Ishikawa (cell line): Measurements from ENCODE around the gene DEK.

ENCODE experiments used
- CEBPB ChIP-seq: IDR thresholded peaks from 2 replicates; pipeline ENCODE4 v1.6.1; 2012
- CREB1 ChIP-seq: IDR thresholded peaks from 2 replicates; pipeline ENCODE4 v1.6.1; 2012; ENCODE audit warnings: low read depth
- EGR1 ChIP-seq: IDR thresholded peaks from 2 replicates; pipeline ENCODE4 v1.6.1; 2012
- EP300 ChIP-seq: IDR thresholded peaks from 2 replicates; pipeline ENCODE4 v1.6.1; 2012; ENCODE audit warnings: borderline replicate concordance
- FOXM1 ChIP-seq: IDR thresholded peaks from 2 replicates; pipeline ENCODE4 v1.6.1; 2012; ENCODE audit warnings: low read depth, borderline replicate concordance
- MAX ChIP-seq: IDR thresholded peaks from 2 replicates; pipeline ENCODE4 v1.6.1; 2012
- NFIC ChIP-seq: IDR thresholded peaks from 2 replicates; pipeline ENCODE4 v1.6.1; 2012
- RAD21 ChIP-seq: IDR thresholded peaks from 2 replicates; pipeline ENCODE4 v1.6.1; 2012; ENCODE audit warnings: low read depth
- REST ChIP-seq: IDR thresholded peaks from 2 replicates; pipeline ENCODE4 v1.6.1; 2012; ENCODE audit warnings: low read depth, mild to moderate bottlenecking
- TAF1 ChIP-seq: IDR thresholded peaks from 2 replicates; pipeline ENCODE4 v1.6.1; 2012; ENCODE audit warnings: low read depth, mild to moderate bottlenecking
- TCF12 ChIP-seq: IDR thresholded peaks from 2 replicates; pipeline ENCODE4 v1.6.1; 2012; ENCODE audit warnings: low read depth
- TEAD4 ChIP-seq: IDR thresholded peaks from 2 replicates; pipeline ENCODE4 v1.6.1; 2012
- USF1 ChIP-seq: IDR thresholded peaks from 2 replicates; pipeline ENCODE4 v1.6.1; 2012
- YY1 ChIP-seq: IDR thresholded peaks from 2 replicates; pipeline ENCODE4 v1.6.1; 2012; ENCODE audit warnings: low read depth
- ZBTB7A ChIP-seq: IDR thresholded peaks from 2 replicates; pipeline ENCODE4 v1.6.1; 2012; ENCODE audit warnings: low read depth

Gene DEK

GRCh38 chr6:18183766-18184165, 80.6 kb downstream of the DEK start:
- no peak for TF ChIP-seq TEAD4
- TF ChIP-seq EP300, result no peak
- no peak for TF ChIP-seq NFIC
- no peak for TF ChIP-seq TAF1
- TF ChIP-seq YY1, result no peak

- TF ChIP-seq TAF1, result no peak
- TF ChIP-seq YY1, result no peak
- TF ChIP-seq REST, result no peak
- TF ChIP-seq FOXM1, result no peak
- TF ChIP-seq USF1, result no peak
- TF ChIP-seq CREB1, result no peak
- no peak for TF ChIP-seq RAD21
- no peak for TF ChIP-seq EGR1
- TF ChIP-seq NFIC, result no peak
- TF ChIP-seq CEBPB, result no peak
- no peak for TF ChIP-seq EP300
- no peak for TF ChIP-seq ZBTB7A
- no peak for TF ChIP-seq TCF12
- TF ChIP-seq MAX, result no peak
- no peak for TF ChIP-seq TEAD4
Measured at GRCh38 chr6:18182568-18182967, 81.8 kb downstream of the DEK start.

- TF ChIP-seq CEBPB, result no peak
- TF ChIP-seq EGR1, result no peak
- no peak for TF ChIP-seq MAX
- TF ChIP-seq YY1, result no peak
- no peak for TF ChIP-seq FOXM1
- TF ChIP-seq CREB1, result no peak
- no peak for TF ChIP-seq REST
- TF ChIP-seq EP300, result no peak
Measured at GRCh38 chr6:18179770-18180356, 84.5 kb downstream of the DEK start.

GRCh38 chr6:18178960-18179615, 85.2 kb downstream of the DEK start:
- TF ChIP-seq MAX, result no peak
- no peak for TF ChIP-seq YY1
- no peak for TF ChIP-seq CEBPB
- TF ChIP-seq REST, result no peak

GRCh38 chr6:18177286-18177965, 86.9 kb downstream of the DEK start:
- TF ChIP-seq EP300, result no peak
- no peak for TF ChIP-seq FOXM1
- TF ChIP-seq CREB1, result no peak
- TF ChIP-seq RAD21, result no peak
- TF ChIP-seq REST, result no peak
- TF ChIP-seq USF1, result no peak
- no peak for TF ChIP-seq EGR1
